ENCODE results near the gene RIPK1.

DNA sequence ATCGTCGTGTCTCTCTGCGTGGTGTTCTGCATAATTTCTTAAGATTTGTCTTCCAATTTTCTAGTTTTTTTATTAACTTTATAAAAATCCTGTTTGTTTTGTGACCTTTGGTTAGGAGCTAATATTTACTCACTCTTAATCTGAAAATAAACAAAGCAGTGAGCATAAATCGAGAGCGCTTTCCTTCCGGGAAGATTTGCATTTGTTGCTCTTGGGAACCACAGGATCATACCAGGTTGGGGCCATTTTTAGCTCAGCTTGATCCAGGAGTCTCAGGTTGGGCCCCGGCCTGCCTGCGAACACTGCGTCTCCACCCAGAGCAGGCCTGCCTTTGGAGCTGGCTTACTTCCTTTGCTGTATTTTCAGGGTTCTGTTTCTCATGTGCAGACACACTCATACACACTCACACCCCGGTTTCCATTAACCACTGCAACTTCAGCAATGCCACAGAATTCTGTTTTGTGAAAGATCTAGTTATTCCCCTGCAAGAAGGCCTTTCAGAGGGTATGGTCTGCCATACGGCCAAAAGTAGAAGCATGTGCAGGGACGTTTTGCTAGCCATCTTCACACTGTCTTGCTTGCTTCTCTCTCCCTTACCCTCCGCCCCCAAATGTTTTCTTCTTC, 67.5 kb downstream of the RIPK1 start:
- TF ChIP-seq, protein P1, sequence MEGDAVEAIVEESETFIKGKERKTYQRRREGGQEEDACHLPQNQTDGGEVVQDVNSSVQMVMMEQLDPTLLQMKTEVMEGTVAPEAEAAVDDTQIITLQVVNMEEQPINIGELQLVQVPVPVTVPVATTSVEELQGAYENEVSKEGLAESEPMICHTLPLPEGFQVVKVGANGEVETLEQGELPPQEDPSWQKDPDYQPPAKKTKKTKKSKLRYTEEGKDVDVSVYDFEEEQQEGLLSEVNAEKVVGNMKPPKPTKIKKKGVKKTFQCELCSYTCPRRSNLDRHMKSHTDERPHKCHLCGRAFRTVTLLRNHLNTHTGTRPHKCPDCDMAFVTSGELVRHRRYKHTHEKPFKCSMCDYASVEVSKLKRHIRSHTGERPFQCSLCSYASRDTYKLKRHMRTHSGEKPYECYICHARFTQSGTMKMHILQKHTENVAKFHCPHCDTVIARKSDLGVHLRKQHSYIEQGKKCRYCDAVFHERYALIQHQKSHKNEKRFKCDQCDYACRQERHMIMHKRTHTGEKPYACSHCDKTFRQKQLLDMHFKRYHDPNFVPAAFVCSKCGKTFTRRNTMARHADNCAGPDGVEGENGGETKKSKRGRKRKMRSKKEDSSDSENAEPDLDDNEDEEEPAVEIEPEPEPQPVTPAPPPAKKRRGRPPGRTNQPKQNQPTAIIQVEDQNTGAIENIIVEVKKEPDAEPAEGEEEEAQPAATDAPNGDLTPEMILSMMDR (conservative IDR thresholded peaks at IDR 0.05 in 1 of 2, IDR thresholded peaks at IDR 0.05 in 1 of 2; ENCODE audit: extremely low read depth in 1 of 2, insufficient read depth in 1 of 2, low read depth in 1 of 2, low read length in 2 of 2): no peak
- TF ChIP-seq EZH2 (IDR thresholded peaks at IDR 0.05; ENCODE audit: borderline replicate concordance, low read length): no peak

Measured in mammary epithelial cell (primary cell).